AG04449 (cell line): ENCODE results near the gene OTOG.

Experiments
- CTCF ChIA-PET: fragments of 350-600 bp; formaldehyde crosslinking; extraction: SDS; loops from one replicate; lab custom pipeline; 2021; ENCODE audit warnings: antibody characterized with exemption; lab: Yijun Ruan, JAX
- POLR2A ChIA-PET: fragments of 400-600, 350-600 bp; formaldehyde crosslinking; extraction: SDS; loops from one replicate; lab custom pipeline; 2020; ENCODE audit warnings: antibody characterized with exemption, inconsistent platforms; lab: Yijun Ruan, JAX
- DNase-seq: peaks from one replicate; pipeline ENCODE4 v3.0.0-alpha.2; 2010; ENCODE audit warnings: low read depth, low spot score
- H3K4me3 ChIP-seq: 2 replicates; pipeline ENCODE4 v1.5.1; 2011; ENCODE audit warnings: low read depth, mild to moderate bottlenecking, control low read depth, low read length
- TF ChIP-seq, protein P1 (sequence below): IDR thresholded peaks from one replicate; pipeline ENCODE4 v1.5.1; 2011; ENCODE audit warnings: mild to moderate bottlenecking, moderate library complexity, low read length, control low read depth, inconsistent platforms; ENCODE audit not compliant: insufficient read depth; ENCODE audit errors: missing control alignments

OTOG gene

DNA sequence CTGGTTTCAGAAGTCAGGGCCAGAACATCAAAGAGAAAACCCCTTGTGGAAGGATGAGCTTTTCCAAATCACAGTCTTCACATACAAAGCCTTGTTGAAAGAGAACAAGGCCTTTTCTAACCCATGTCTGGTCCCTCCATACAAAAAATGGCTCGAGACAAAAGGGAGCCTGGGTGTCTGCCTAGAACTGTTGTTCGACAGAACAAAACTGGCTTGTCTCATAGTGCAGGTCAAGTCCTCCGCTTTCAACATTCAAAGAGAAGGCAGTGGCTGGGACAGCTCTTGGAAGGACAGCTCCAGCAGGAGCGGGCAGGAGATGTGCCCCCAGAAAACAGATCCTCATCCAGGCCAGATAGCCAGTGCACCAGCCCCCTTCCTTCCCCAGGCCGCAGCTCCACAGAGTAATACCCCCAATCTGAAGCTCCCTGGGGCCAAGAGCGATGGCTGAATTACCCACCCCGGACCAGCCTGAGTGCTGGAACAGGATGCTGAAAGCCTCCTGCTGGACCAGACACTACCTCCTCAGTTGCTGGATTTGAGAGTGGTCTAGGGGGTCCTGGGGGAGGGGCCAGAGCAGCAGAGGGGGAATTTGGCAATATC is 30.4 kb upstream of the OTOG start:
- no peak for DNase-seq
- H3K4me3 ChIP-seq: no peak overlapping the region
- TF ChIP-seq, protein P1, sequence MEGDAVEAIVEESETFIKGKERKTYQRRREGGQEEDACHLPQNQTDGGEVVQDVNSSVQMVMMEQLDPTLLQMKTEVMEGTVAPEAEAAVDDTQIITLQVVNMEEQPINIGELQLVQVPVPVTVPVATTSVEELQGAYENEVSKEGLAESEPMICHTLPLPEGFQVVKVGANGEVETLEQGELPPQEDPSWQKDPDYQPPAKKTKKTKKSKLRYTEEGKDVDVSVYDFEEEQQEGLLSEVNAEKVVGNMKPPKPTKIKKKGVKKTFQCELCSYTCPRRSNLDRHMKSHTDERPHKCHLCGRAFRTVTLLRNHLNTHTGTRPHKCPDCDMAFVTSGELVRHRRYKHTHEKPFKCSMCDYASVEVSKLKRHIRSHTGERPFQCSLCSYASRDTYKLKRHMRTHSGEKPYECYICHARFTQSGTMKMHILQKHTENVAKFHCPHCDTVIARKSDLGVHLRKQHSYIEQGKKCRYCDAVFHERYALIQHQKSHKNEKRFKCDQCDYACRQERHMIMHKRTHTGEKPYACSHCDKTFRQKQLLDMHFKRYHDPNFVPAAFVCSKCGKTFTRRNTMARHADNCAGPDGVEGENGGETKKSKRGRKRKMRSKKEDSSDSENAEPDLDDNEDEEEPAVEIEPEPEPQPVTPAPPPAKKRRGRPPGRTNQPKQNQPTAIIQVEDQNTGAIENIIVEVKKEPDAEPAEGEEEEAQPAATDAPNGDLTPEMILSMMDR: no peak
- POLR2A ChIA-PET: no interaction called here
- CTCF ChIA-PET: interaction anchor here (0.8 to 2.0 kb wide), 3 partner anchors 11 to 133 kb away, joined by 3 to 6 read pairs (median 6); no protein-coding TSS in a partner anchor

DNA sequence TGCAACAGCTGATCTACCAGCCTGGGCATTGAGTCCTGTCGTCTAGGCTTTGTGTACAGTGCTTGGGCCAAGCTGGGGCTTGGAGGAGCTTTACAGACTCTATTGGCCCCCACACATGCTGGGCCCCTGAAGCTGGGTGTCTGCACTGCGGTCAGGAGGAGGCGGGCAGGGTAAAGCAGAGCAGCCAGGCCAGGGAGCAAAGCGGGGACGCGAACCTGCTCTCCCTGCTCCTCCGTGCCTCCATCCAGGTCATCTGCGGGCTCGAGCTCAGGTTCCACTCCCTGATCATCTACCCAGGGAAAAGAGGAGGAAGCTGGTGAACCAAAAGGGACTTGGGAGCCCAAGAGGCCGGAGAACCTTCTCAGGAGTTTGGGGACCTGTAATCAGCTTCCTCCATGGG is 29.9 kb upstream of the OTOG start:
- CTCF ChIA-PET: interaction anchor here (0.8 to 4.0 kb wide), 4 partner anchors 12 to 133 kb away, joined by 3 to 19 read pairs (median 4); no protein-coding TSS in a partner anchor
- TF ChIP-seq, protein P1: no peak
- H3K4me3 ChIP-seq: no peak overlapping the region
- DNase-seq: no peak
- POLR2A ChIA-PET: no interaction called here

DNA sequence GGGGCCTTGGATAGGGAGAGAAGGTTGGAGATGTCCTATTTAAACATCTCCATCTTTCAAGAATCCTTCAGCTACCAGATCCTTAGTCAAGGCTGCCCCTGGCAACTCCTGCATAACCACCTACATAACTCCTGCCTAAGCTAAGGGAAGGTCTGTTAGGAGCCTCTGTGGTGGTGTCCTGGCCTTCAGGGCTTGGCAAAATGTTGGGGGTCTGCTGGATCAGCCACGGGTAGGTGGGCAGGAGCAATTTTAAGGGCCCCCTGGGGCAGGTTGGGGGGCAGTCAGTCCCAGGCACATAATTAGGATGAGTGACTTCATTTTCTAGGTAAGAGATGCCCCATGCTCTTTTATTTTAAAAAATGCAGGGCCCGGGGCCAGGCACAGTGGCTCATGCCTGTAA is 28.7 kb upstream of the OTOG start:
- TF ChIP-seq, protein P1: no peak
- POLR2A ChIA-PET: no interaction called here
- CTCF ChIA-PET: interaction anchor here (1.1 to 4.0 kb wide), 4 partner anchors 11 to 164 kb away, joined by 3 to 19 read pairs (median 4); no protein-coding TSS in a partner anchor
- no peak overlapping the region for H3K4me3 ChIP-seq
- DNase-seq: no peak

DNA sequence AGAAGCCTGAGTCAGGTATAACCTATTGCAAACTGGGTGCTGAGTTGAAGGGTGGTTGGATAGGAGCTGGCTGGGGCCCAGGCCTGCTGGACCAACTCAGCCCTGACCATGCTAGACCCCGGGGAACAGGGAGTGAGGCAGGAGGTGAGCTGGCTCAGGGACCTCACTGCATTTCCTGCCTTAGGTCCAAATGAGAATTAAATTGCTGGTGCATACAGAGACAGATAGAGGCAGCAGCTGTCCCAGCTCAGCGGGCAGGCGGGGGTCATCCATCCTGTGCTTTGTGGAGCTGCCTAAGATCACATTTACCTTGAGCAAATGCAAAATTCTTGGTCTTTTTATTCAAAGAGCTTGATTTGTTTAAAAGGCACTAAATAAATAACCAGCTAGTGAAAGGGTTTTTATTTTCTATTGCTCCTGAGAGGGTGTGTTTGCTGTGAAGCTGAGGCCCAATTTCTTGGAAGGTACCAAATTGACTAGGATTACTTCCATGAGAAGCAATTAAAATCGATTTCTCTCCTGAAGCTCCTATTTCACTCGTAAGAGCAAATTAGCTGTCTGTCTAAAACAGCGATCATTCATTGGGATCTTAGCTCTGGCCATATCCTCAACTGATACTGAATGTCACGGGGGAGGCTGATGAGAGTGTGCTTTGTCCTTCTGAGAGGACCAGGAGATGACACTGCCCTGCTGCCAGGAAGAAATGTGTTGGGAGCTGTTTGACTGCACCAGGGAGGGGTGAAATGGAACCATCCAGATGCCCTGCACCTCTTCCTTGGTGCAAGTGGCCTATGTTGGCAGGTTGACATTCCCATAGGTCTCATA is 27.8 kb upstream of the OTOG start:
- no peak for DNase-seq
- TF ChIP-seq, protein P1: no peak
- ChIA-PET POLR2A (no interaction called here), CTCF (interaction anchor here (0.9 to 4.0 kb wide), 2 partner anchors 10 to 132 kb away, joined by 3 to 19 read pairs; no protein-coding TSS in a partner anchor)
- no peak overlapping the region for H3K4me3 ChIP-seq

DNA sequence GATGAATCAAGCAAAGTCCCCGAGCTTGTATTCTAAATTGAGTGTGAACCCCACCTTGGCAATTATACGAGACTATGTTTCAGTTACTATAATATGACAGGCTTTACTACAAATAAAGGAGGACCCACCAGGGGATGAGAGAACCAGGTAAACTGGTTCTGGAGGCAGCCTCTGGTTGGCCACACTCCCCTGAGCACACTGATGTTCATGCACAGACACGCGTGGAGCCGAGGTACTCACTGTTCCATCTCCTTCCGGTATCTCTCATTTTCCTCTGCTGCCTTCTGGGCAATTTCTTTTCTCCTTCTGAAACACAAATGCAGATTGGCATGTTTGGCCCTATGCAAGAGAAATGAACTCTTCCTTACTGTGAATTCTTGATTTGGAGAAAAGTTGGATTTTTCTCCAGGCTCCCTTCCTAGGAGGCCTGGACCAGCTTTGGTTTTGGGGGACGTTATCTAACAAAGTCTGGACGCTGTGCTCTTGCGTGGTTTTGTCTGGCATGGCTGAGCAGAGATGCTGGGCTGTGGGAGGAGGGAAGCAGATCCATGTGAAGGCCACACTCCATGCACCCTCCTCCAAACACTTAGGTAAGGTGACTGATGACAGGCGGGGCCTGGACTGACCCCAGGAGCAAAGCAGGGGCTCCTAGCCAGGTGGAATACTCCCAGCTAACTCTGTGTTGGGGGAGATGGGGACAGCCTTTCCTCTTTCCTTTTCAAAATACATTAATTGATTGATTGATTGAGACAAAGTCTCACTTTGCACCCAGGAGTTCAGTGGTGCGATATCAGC is 25.8 kb upstream of the OTOG start:
- CTCF ChIA-PET: interaction anchor here (1.3 to 4.0 kb wide), 3 partner anchors 8 to 15 kb away, joined by 4 to 19 read pairs (median 7); no protein-coding TSS in a partner anchor
- POLR2A ChIA-PET: no interaction called here
- H3K4me3 ChIP-seq: no peak overlapping the region
- no peak for DNase-seq
- TF ChIP-seq, protein P1: no peak
